GM18867 (cell line): Measurements from ENCODE around the gene GPBP1.
"Not testable (repeated sequence)": the region's sequence is repeated elsewhere in the genome, so short reads cannot be mapped to it uniquely, and the experiment has no call there.

Experiments
- ATAC-seq: cut with Tn5 transposase; IDR thresholded peaks from one replicate; pipeline ENCODE4 v1.9.1; 2021; ENCODE audit warnings: mild to moderate bottlenecking, moderate library complexity; ENCODE audit not compliant: unreplicated experiment

Gene GPBP1

GRCh38 chr5:57173319-57174127 lies at the start of gene GPBP1:
Gene GPBP1 (plus strand): TSS chr5:57174059. CDS start chr5:57214131, 40,072 bp downstream.
- peak; percentile 70 for ATAC-seq

GRCh38 chr5:57128325-57128724 lies 45.5 kb upstream of the GPBP1 start:
- no peak for ATAC-seq

- ATAC-seq, result no peak
Measured at GRCh38 chr5:57133574-57133973, 40.3 kb upstream of the GPBP1 start.

- no peak for ATAC-seq
Measured at GRCh38 chr5:57137401-57137800, 36.5 kb upstream of the GPBP1 start.

- ATAC-seq, result no peak
Measured at GRCh38 chr5:57152316-57152715, 21.5 kb upstream of the GPBP1 start.

GRCh38 chr5:57155033-57155432 lies 18.8 kb upstream of the GPBP1 start:
- no peak for ATAC-seq

- ATAC-seq, result no peak
Measured at GRCh38 chr5:57157131-57157530, 16.7 kb upstream of the GPBP1 start.

GRCh38 chr5:57157666-57158065 lies 16.2 kb upstream of the GPBP1 start:
- ATAC-seq, result no peak

- ATAC-seq, result no peak
Measured at GRCh38 chr5:57163553-57164006, 10.3 kb upstream of the GPBP1 start.

GRCh38 chr5:57164124-57164523 lies 9.7 kb upstream of the GPBP1 start:
- no peak for ATAC-seq

GRCh38 chr5:57165171-57165570 lies 8.7 kb upstream of the GPBP1 start:
- not testable (repeated sequence) for ATAC-seq

GRCh38 chr5:57166276-57166675 lies 7.6 kb upstream of the GPBP1 start:
- ATAC-seq, result peak; percentile 55

- ATAC-seq, result no peak
Measured at GRCh38 chr5:57167201-57167600, 6.7 kb upstream of the GPBP1 start.

GRCh38 chr5:57170116-57170515 lies 3.7 kb upstream of the GPBP1 start:
- not testable (repeated sequence) for ATAC-seq

GRCh38 chr5:57171816-57172465 lies 1.9 kb upstream of the GPBP1 start:
- ATAC-seq, result no peak

GRCh38 chr5:57172466-57173318 lies 1.2 kb upstream of the GPBP1 start:
- ATAC-seq, result no peak

GRCh38 chr5:57174128-57174889 lies 450 bp downstream of the GPBP1 start:
- ATAC-seq, result peak; percentile 2

GRCh38 chr5:57174890-57175510 lies 1.1 kb downstream of the GPBP1 start:
- ATAC-seq, result no peak

- ATAC-seq, result peak; percentile 20
Measured at GRCh38 chr5:57175551-57176309, 1.9 kb downstream of the GPBP1 start.
